Fibroblast of skin of scalp (primary cell): Measurements from ENCODE around the gene PIK3AP1.
A peak's percentile ranks its signal among the peaks of the same experiment; 100 is the strongest.
"Not testable (repeated sequence)": the region's sequence is repeated elsewhere in the genome, so short reads cannot be mapped to it uniquely, and the experiment has no call there.

Source experiments
- DNase-seq: peaks from one replicate; pipeline ENCODE4 v3.0.0-alpha.2; 2013

Gene PIK3AP1

GRCh38 chr10:96576277-96576980 lies 143.9 kb downstream of the PIK3AP1 start:
- DNase-seq, result no peak

- DNase-seq, result not testable (repeated sequence)
These were observed 145.8 kb downstream of the PIK3AP1 start for GRCh38 chr10:96574564-96574963.

- DNase-seq, result no peak
These were observed 147.3 kb downstream of the PIK3AP1 start for GRCh38 chr10:96573036-96573435.

- DNase-seq, result no peak
These were observed 149.0 kb downstream of the PIK3AP1 start for GRCh38 chr10:96570983-96571964.

- DNase-seq, result no peak
These were observed 149.8 kb downstream of the PIK3AP1 start for GRCh38 chr10:96570511-96570910.

GRCh38 chr10:96568402-96568801 lies 151.9 kb downstream of the PIK3AP1 start:
- DNase-seq, result no peak

- DNase-seq, result peak; percentile 38
These were observed 154.5 kb downstream of the PIK3AP1 start for GRCh38 chr10:96565774-96566173.

GRCh38 chr10:96560966-96561887 lies 159.1 kb downstream of the PIK3AP1 start:
- DNase-seq, result no peak

- no peak for DNase-seq
These were observed 159.8 kb downstream of the PIK3AP1 start for GRCh38 chr10:96560489-96560888.

- DNase-seq, result peak; percentile 13
These were observed 164.3 kb downstream of the PIK3AP1 start for GRCh38 chr10:96556003-96556402.

- no peak for DNase-seq
These were observed 165.0 kb downstream of the PIK3AP1 start for GRCh38 chr10:96555330-96555729.

- DNase-seq, result no peak
These were observed 171.7 kb downstream of the PIK3AP1 start for GRCh38 chr10:96548589-96548988.

- not testable (repeated sequence) for DNase-seq
These were observed 174.8 kb downstream of the PIK3AP1 start for GRCh38 chr10:96545558-96545957.
